Sigmoid colon (tissue), 3 donors: ENCODE results near the gene PARVB.

ENCODE experiments used
- CTCF ChIP-seq, 4 experiments: fragments of 450-650 bp in 3 of 4; fragments of 200-600 bp in 1 of 4; IDR thresholded peaks; one replicate each; pipeline ENCODE4 v1.5.1; 2016 to 2019; ENCODE audit warnings: antibody characterized with exemption in 4 of 4, mild to moderate bottlenecking in 3 of 4, moderate library complexity in 2 of 4
- POLR2A ChIP-seq, 2 donors: fragments of 450-650 bp; IDR thresholded peaks; one replicate each; pipeline ENCODE4 v1.6.1; 2016; ENCODE audit warnings: antibody characterized with exemption in 2 of 2, mild to moderate bottlenecking in 2 of 2, moderate library complexity in 2 of 2

GRCh38 chr22:44154436-44154942 is 130.4 kb downstream of the PARVB start:
- TF ChIP-seq CTCF (IDR thresholded peaks at IDR 0.05) (no peak), POLR2A (IDR thresholded peaks at IDR 0.05) (no peak)
